Measurements from ENCODE around the gene YPEL5. TPM values are rescaled to one million over a fixed set of nuclear protein-coding genes. Genes with fewer than 3 reads are reported as not detected.

Gene YPEL5
- polyA plus RNA-seq, 2 donors = 45.5 to 61.5 TPM

- Histone ChIP-seq H3K27ac (ENCODE audit: low read depth in 2 of 2, low read length in 1 of 2) (peak overlapping the region; percentile 99), H3K4me1 (ENCODE audit: control insufficient read depth in 2 of 2, insufficient read depth in 2 of 2, low read length in 1 of 2) (no peaks in the 10 kb centered on the region), H3K9me3 (ENCODE audit: control insufficient read depth in 2 of 2, insufficient read depth in 1 of 2, low read depth in 1 of 2, low read length in 1 of 2) (no peaks in the 10 kb centered on the region), H3K4me3 (ENCODE audit: low read depth in 1 of 2, low read length in 2 of 2) (peak overlapping the region; percentile 73 to 85), H3K36me3 (ENCODE audit: control insufficient read depth in 2 of 2, insufficient read depth in 2 of 2, low read length in 1 of 2) (no peaks in the 10 kb centered on the region), H3K27me3 (ENCODE audit: control insufficient read depth in 1 of 2, insufficient read depth in 2 of 2, low read length in 2 of 2) (no peaks in the 10 kb centered on the region)
- 6 to 7% methylated on average over 34 to 50 of the region's 50 CpGs for WGBS, 2 donors
Measured at GRCh38 chr2:30147715-30148610, 1.2 kb downstream of the YPEL5 start.

GRCh38 chr2:30148850-30149249, 2.0 kb downstream of the YPEL5 start:
- Histone ChIP-seq H3K36me3 (ENCODE audit: control insufficient read depth in 2 of 2, insufficient read depth in 2 of 2, low read length in 1 of 2) (no peaks in the 10 kb centered on the region), H3K4me3 (ENCODE audit: low read depth in 1 of 2, low read length in 2 of 2) (no peak overlapping the region), H3K9me3 (ENCODE audit: control insufficient read depth in 2 of 2, insufficient read depth in 1 of 2, low read depth in 1 of 2, low read length in 1 of 2) (no peaks in the 10 kb centered on the region), H3K27me3 (ENCODE audit: control insufficient read depth in 1 of 2, insufficient read depth in 2 of 2, low read length in 2 of 2) (no peaks in the 10 kb centered on the region), H3K27ac (ENCODE audit: low read depth in 2 of 2, low read length in 1 of 2) (no peak overlapping the region), H3K4me1 (ENCODE audit: control insufficient read depth in 2 of 2, insufficient read depth in 2 of 2, low read length in 1 of 2) (no peaks in the 10 kb centered on the region)
- WGBS, 2 donors = 59 to 67% methylated on average over 4 of the region's 4 CpGs

- Histone ChIP-seq H3K4me3 (ENCODE audit: low read depth in 1 of 2, low read length in 2 of 2) (no peak overlapping the region), H3K27me3 (ENCODE audit: control insufficient read depth in 1 of 2, insufficient read depth in 2 of 2, low read length in 2 of 2) (no peaks in the 10 kb centered on the region), H3K9me3 (ENCODE audit: control insufficient read depth in 2 of 2, insufficient read depth in 1 of 2, low read depth in 1 of 2, low read length in 1 of 2) (no peaks in the 10 kb centered on the region), H3K27ac (ENCODE audit: low read depth in 2 of 2, low read length in 1 of 2) (no peak overlapping the region), H3K4me1 (ENCODE audit: control insufficient read depth in 2 of 2, insufficient read depth in 2 of 2, low read length in 1 of 2) (no peaks in the 10 kb centered on the region), H3K36me3 (ENCODE audit: control insufficient read depth in 2 of 2, insufficient read depth in 2 of 2, low read length in 1 of 2) (no peaks in the 10 kb centered on the region)
- 39 to 44% methylated on average over 6 of the region's 6 CpGs for WGBS, 2 donors
Measured at GRCh38 chr2:30149513-30149912, 2.7 kb downstream of the YPEL5 start.

- Histone ChIP-seq H3K27me3 (ENCODE audit: control insufficient read depth in 1 of 2, insufficient read depth in 2 of 2, low read length in 2 of 2) (no peaks in the 10 kb centered on the region), H3K4me1 (ENCODE audit: control insufficient read depth in 2 of 2, insufficient read depth in 2 of 2, low read length in 1 of 2) (no peaks in the 10 kb centered on the region), H3K36me3 (ENCODE audit: control insufficient read depth in 2 of 2, insufficient read depth in 2 of 2, low read length in 1 of 2) (no peaks in the 10 kb centered on the region), H3K9me3 (ENCODE audit: control insufficient read depth in 2 of 2, insufficient read depth in 1 of 2, low read depth in 1 of 2, low read length in 1 of 2) (no peaks in the 10 kb centered on the region), H3K4me3 (ENCODE audit: low read depth in 1 of 2, low read length in 2 of 2) (no peak overlapping the region), H3K27ac (ENCODE audit: low read depth in 2 of 2, low read length in 1 of 2) (no peak overlapping the region)
- 64 to 67% methylated on average over 1 of the region's 1 CpG for WGBS, 2 donors
Measured at GRCh38 chr2:30149976-30150375, 3.2 kb downstream of the YPEL5 start.

GRCh38 chr2:30150786-30151185, 4.0 kb downstream of the YPEL5 start:
- WGBS, 2 donors = 77 to 78% methylated on average over 4 of the region's 4 CpGs
- H3K9me3 ChIP-seq (ENCODE audit: control insufficient read depth in 2 of 2, insufficient read depth in 1 of 2, low read depth in 1 of 2, low read length in 1 of 2) = no peaks in the 10 kb centered on the region
- no peaks in the 10 kb centered on the region for H3K27me3 ChIP-seq (ENCODE audit: control insufficient read depth in 1 of 2, insufficient read depth in 2 of 2, low read length in 2 of 2)
- H3K27ac ChIP-seq (ENCODE audit: low read depth in 2 of 2, low read length in 1 of 2) = no peak overlapping the region
- no peaks in the 10 kb centered on the region for H3K36me3 ChIP-seq (ENCODE audit: control insufficient read depth in 2 of 2, insufficient read depth in 2 of 2, low read length in 1 of 2)
- H3K4me1 ChIP-seq (ENCODE audit: control insufficient read depth in 2 of 2, insufficient read depth in 2 of 2, low read length in 1 of 2) = no peaks in the 10 kb centered on the region
- no peak overlapping the region for H3K4me3 ChIP-seq (ENCODE audit: low read depth in 1 of 2, low read length in 2 of 2)

GRCh38 chr2:30152385-30152784, 5.6 kb downstream of the YPEL5 start:
- Histone ChIP-seq H3K4me3 (ENCODE audit: low read depth in 1 of 2, low read length in 2 of 2) (no peak overlapping the region), H3K27me3 (ENCODE audit: control insufficient read depth in 1 of 2, insufficient read depth in 2 of 2, low read length in 2 of 2) (no peaks in the 10 kb centered on the region), H3K27ac (ENCODE audit: low read depth in 2 of 2, low read length in 1 of 2) (no peak overlapping the region), H3K9me3 (ENCODE audit: control insufficient read depth in 2 of 2, insufficient read depth in 1 of 2, low read depth in 1 of 2, low read length in 1 of 2) (no peaks in the 10 kb centered on the region), H3K36me3 (ENCODE audit: control insufficient read depth in 2 of 2, insufficient read depth in 2 of 2, low read length in 1 of 2) (peaks cover 0 to 2% of the 10 kb centered on the region in 2 donors), H3K4me1 (ENCODE audit: control insufficient read depth in 2 of 2, insufficient read depth in 2 of 2, low read length in 1 of 2) (no peaks in the 10 kb centered on the region)
- 92 to 100% methylated on average over 1 of the region's 1 CpG for WGBS, 2 donors

GRCh38 chr2:30155202-30155601, 8.4 kb downstream of the YPEL5 start:
- WGBS, 2 donors = 70 to 81% methylated on average over 2 of the region's 2 CpGs
- no peaks in the 10 kb centered on the region for H3K27me3 ChIP-seq (ENCODE audit: control insufficient read depth in 1 of 2, insufficient read depth in 2 of 2, low read length in 2 of 2)
- no peaks in the 10 kb centered on the region for H3K9me3 ChIP-seq (ENCODE audit: control insufficient read depth in 2 of 2, insufficient read depth in 1 of 2, low read depth in 1 of 2, low read length in 1 of 2)

GRCh38 chr2:30155889-30156658, 9.3 kb downstream of the YPEL5 start:
- Histone ChIP-seq H3K36me3 (ENCODE audit: control insufficient read depth in 2 of 2, insufficient read depth in 2 of 2, low read length in 1 of 2) (peaks cover 4 to 8% of the 10 kb centered on the region in 2 donors), H3K4me1 (ENCODE audit: control insufficient read depth in 2 of 2, insufficient read depth in 2 of 2, low read length in 1 of 2) (no peaks in the 10 kb centered on the region)

More at GRCh38 chr2:30155202-30155601, 8.4 kb downstream of the YPEL5 start:
- Histone ChIP-seq H3K27ac (ENCODE audit: low read depth in 2 of 2, low read length in 1 of 2) (no peak overlapping the region), H3K4me3 (ENCODE audit: low read depth in 1 of 2, low read length in 2 of 2) (no peak overlapping the region), H3K4me1 (ENCODE audit: control insufficient read depth in 2 of 2, insufficient read depth in 2 of 2, low read length in 1 of 2) (no peaks in the 10 kb centered on the region), H3K36me3 (ENCODE audit: control insufficient read depth in 2 of 2, insufficient read depth in 2 of 2, low read length in 1 of 2) (peaks cover 4 to 8% of the 10 kb centered on the region in 2 donors)

GRCh38 chr2:30157616-30158015, 10.8 kb downstream of the YPEL5 start:
- H3K27ac ChIP-seq (ENCODE audit: low read depth in 2 of 2, low read length in 1 of 2) = no peak overlapping the region
- H3K27me3 ChIP-seq (ENCODE audit: control insufficient read depth in 1 of 2, insufficient read depth in 2 of 2, low read length in 2 of 2) = no peaks in the 10 kb centered on the region
- H3K9me3 ChIP-seq (ENCODE audit: control insufficient read depth in 2 of 2, insufficient read depth in 1 of 2, low read depth in 1 of 2, low read length in 1 of 2) = no peaks in the 10 kb centered on the region
- peaks cover 4 to 8% of the 10 kb centered on the region in 2 donors for H3K36me3 ChIP-seq (ENCODE audit: control insufficient read depth in 2 of 2, insufficient read depth in 2 of 2, low read length in 1 of 2)
- no peak overlapping the region for H3K4me3 ChIP-seq (ENCODE audit: low read depth in 1 of 2, low read length in 2 of 2)
- WGBS, 2 donors = 75 to 84% methylated on average over 4 of the region's 4 CpGs
- H3K4me1 ChIP-seq (ENCODE audit: control insufficient read depth in 2 of 2, insufficient read depth in 2 of 2, low read length in 1 of 2) = no peaks in the 10 kb centered on the region

More at GRCh38 chr2:30155889-30156658, 9.3 kb downstream of the YPEL5 start:
- Histone ChIP-seq H3K9me3 (ENCODE audit: control insufficient read depth in 2 of 2, insufficient read depth in 1 of 2, low read depth in 1 of 2, low read length in 1 of 2) (no peaks in the 10 kb centered on the region), H3K27ac (ENCODE audit: low read depth in 2 of 2, low read length in 1 of 2) (no peak overlapping the region), H3K4me3 (ENCODE audit: low read depth in 1 of 2, low read length in 2 of 2) (no peak overlapping the region), H3K27me3 (ENCODE audit: control insufficient read depth in 1 of 2, insufficient read depth in 2 of 2, low read length in 2 of 2) (no peaks in the 10 kb centered on the region)
- WGBS, 2 donors = 39 to 54% methylated on average over 3 of the region's 3 CpGs

Data from esophagus (tissue), 2 donors.